Activated effector memory CD4-positive, alpha-beta T cell treated with anti-CD3 and anti-CD28 coated beads, Interleukin-2, amount 50 U/mL, for 16 hours (primary cell): ENCODE measurements around the gene PHKA2.
"Not testable (repeated sequence)": the region's sequence is repeated elsewhere in the genome, so short reads cannot be mapped to it uniquely, and the experiment has no call there.

Experiments
- DNase-seq: peaks from one replicate; pipeline ENCODE4 v3.0.0-alpha.2; 2020

Gene PHKA2

DNA sequence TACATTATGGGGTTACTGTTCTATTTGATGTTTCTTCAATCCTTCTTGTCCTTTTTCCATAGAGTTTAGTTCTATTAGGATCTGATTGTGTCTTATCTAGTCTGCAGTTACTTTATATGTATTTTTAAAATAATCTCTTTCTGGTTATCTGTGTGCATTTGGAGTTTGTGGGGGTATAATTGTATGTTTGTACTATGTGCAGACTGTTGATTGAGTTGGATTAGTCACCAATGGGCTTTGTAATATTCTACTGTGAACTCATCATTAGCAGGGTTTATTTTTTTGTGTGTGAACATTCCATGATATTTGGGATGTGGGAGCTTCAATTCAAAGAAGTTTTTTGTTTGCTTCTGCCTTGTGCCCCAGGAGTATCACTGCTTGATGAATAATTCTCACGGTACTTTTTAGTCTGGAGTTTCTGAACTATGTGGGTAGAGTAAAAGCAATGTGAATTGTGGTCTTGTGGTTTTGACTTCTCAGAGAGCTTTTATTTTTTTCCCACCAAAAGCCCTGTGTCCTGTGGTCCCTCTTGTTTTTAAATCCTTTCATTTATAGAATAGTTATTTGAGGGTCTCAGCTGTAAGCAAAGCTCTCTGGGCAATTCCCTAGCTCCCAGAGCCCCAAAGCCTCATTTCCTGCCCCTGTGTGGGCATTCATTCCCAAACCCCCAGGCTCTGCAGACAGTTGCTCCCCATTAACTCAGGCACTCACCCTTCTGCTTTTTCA lies 127.8 kb downstream of the PHKA2 start:
- no peak for DNase-seq

DNA sequence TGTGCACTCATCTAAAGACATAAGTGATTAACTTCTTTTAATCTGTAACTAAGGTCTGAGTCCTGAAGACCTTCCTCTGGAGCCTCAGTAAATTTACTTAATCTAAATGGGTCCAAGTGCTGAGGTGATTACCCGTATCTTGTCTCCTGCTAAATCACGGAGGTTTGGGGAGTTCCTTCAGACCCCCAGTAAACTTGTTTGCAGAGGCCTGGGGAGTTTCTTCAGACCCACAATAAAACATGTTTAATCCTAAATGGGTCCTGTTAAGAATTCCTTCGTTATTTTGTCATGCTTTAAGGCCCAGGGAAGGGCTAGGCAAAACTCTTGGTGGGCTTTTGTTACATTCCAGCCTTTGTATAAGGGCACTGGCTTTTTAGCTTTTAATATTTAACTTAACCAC lies 136.0 kb downstream of the PHKA2 start:
- not testable (repeated sequence) for DNase-seq
